Duodenal mucosa (tissue), 2 donors: ENCODE data around the gene ZNF236.
"Not testable (repeated sequence)": the region's sequence is repeated elsewhere in the genome, so short reads cannot be mapped to it uniquely, and the experiment has no call there.

Experiments
- H3K27ac ChIP-seq: one replicate; pipeline ENCODE4 v1.7.0; 2013; ENCODE audit warnings: low read depth, low read length
- H3K27me3 ChIP-seq, 2 donors: one replicate each; pipeline ENCODE4 v1.7.0; 2013; ENCODE audit warnings: low read length in 2 of 2, control low read depth in 1 of 2; ENCODE audit not compliant: insufficient read depth in 2 of 2, control insufficient read depth in 1 of 2
- H3K36me3 ChIP-seq, 2 donors: one replicate each; pipeline ENCODE4 v1.7.0; 2013; ENCODE audit warnings: low read length in 2 of 2, control low read depth in 1 of 2; ENCODE audit not compliant: insufficient read depth in 2 of 2, control insufficient read depth in 1 of 2
- H3K4me1 ChIP-seq, 2 donors: one replicate each; pipeline ENCODE4 v1.7.0; 2013; ENCODE audit warnings: low read length in 2 of 2, control low read depth in 1 of 2; ENCODE audit not compliant: insufficient read depth in 2 of 2, control insufficient read depth in 1 of 2
- H3K4me3 ChIP-seq, 2 donors: one replicate each; pipeline ENCODE4 v1.7.0; 2013; ENCODE audit warnings: low read length in 2 of 2, low read depth in 1 of 2
- H3K9ac ChIP-seq, 2 donors: one replicate each; pipeline ENCODE4 v1.7.0; 2013; ENCODE audit warnings: low read length in 2 of 2, low read depth in 1 of 2
- H3K9me3 ChIP-seq, 2 donors: one replicate each; pipeline ENCODE4 v1.7.0; 2013; ENCODE audit warnings: low read length in 2 of 2, control low read depth in 1 of 2; ENCODE audit not compliant: control insufficient read depth in 1 of 2

Gene ZNF236

DNA sequence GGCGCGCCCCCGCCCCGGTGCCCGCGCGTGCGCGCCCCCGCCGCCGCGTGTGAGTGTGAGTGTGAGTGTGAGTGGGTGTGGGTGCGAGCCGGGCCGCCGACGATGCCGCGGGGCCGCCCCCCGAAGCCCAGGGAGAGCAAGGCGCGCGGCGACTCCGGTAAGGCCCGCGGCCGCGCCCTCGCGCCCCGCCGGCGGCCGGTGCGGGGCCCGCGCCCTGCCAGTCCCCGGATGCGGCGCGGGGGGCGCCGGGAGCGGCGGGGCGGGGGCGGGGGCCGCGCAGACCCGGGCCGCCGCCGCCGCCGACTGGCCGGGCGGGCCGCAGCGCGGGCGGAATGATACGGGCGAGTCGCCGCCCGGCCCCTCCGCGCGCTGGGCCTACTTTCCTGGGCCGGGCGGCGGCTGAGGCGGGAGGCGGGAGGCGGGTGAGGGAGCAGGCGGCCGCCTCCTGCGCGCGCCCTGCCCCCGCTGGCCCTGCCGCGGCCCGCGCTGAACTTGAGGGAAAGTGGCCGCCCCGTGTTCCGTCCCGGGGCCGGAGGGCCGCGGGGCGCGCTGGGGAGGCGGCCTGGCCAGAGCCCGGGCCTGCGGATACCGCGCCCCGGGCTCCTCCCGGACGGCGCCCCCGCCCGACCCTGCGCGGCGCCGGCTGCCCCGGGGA lies at the start of gene ZNF236:
Gene ZNF236, plus strand, starts transcription at position 52 of the 655 bp plus-strand sequence. Its CDS starts 51 bp downstream, at position 103.
- H3K4me3 ChIP-seq: peak within 1 kb of the TSS; percentile 97
- H3K27me3 ChIP-seq: no peaks in the 10 kb centered on the region
- H3K9ac ChIP-seq: peak within 1 kb of the TSS; percentile 98 to 99
- H3K27ac ChIP-seq: peak within 1 kb of the TSS; percentile 95
- H3K9me3 ChIP-seq: no peaks in the 10 kb centered on the region
- H3K36me3 ChIP-seq: peaks cover 0 to 4% of the 10 kb centered on the region in 2 donors
- H3K4me1 ChIP-seq: peaks cover 22 to 26% of the 10 kb centered on the region in 2 donors

DNA sequence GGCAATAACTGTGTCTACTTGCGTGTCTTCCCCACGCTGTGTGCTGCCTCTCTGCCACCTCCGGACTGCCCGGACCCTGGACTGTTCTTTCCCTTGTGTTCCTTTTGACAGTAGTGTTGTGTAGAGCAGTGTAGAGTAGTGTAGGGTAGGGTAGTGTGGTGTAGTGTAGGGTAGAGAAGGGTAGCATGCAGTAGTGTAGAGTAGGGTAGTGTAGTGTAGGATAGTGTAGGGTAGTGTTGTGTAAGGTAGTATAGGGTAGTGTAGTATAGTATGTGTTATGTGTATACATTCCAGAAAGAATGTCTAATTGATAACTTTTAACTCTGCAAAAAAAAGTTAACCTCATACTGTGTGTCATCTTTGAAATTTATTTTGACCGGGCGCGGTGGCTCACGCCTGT lies 49.7 kb upstream of the ZNF236 start:
- H3K9ac ChIP-seq: no peak overlapping the region
- no peak overlapping the region for H3K4me3 ChIP-seq
- peaks cover 0 to 6% of the 10 kb centered on the region in 2 donors for H3K27me3 ChIP-seq
- H3K9me3 ChIP-seq: no peaks in the 10 kb centered on the region
- no peak overlapping the region for H3K27ac ChIP-seq
- no peaks in the 10 kb centered on the region for H3K36me3 ChIP-seq
- no peaks in the 10 kb centered on the region for H3K4me1 ChIP-seq

DNA sequence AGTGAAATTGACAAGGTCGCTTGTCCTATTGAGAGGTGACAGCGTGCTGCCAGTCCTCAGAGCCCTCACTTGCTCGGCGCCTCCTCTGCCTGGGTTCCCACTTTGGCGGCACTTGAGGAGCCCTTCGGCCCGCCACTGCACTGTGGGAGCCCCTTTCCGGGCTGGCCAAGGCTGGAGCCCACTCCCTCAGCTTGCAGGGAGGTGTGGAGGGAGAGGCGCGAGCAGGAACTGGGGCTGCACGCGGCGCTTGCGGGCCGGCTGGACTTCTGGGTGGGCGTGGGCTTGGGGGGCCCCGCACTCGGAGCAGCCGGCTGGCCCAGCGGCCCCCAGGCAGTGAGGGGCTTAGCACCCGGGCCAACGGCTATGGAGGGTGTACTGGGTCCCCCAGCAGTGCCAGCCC lies 45.3 kb upstream of the ZNF236 start:
- not testable (repeated sequence) for H3K9me3 ChIP-seq, H3K36me3 ChIP-seq, H3K9ac ChIP-seq, H3K4me1 ChIP-seq, H3K27ac ChIP-seq, H3K4me3 ChIP-seq, H3K27me3 ChIP-seq

DNA sequence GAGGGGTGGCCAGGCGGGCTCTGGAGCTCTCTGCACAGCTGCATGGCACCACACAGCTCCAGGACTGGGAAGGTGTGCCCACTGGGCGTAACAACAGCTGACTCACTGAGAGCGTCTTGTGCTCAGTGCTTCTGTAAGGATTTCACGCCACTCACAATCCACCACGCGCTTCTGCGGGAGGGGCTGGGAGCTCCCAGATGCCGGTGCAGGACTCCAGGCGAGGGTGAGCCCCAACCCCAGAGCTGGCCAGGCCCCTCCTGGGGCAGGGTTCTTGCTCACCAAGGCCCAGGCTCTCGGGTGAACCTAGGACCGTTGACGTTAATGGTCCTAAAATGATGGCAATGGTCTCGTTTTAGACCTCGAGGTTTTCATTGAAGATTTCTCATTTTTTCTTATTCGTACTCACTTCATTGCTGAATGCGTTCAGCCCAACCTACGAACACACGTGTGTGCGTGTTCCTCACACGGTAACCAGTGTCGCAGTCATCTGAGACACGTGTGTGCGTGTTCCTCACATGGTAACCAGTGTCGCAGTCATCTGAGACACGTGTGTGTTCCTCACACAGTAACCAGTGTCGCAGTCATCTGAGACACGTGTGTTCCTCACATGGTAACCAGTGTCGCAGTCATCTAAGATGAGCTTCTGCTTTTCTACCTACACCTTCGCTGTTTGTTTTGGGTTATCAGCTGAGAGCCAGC lies 38.4 kb upstream of the ZNF236 start:
- no peak overlapping the region for H3K4me3 ChIP-seq

DNA sequence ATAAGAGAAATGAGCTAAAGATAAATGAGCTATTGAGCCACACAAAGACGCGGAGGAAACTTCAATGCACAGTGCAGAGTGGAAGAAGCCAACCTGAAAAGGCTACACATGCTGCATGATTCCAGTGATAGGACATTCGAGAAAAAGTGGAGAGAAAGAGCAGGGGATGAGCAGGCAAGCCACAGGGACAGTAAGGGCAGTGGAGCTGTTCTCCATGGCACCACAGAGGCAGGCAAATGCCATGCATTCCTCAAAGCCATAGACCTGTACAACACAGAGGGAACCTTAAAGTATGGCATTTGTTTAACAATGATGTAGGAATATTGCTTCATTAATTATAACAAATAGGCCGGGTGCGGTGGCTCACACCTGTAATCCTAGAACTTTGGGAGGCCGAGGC lies 36.5 kb upstream of the ZNF236 start:
- peaks cover 0 to 2% of the 10 kb centered on the region in 2 donors for H3K9me3 ChIP-seq
- no peaks in the 10 kb centered on the region for H3K36me3 ChIP-seq
- no peak overlapping the region for H3K9ac ChIP-seq
- no peak overlapping the region for H3K27ac ChIP-seq
- no peak overlapping the region for H3K4me3 ChIP-seq
- H3K27me3 ChIP-seq: peaks cover 0 to 2% of the 10 kb centered on the region in 2 donors
- H3K4me1 ChIP-seq: no peaks in the 10 kb centered on the region

More for the DNA sequence above, 38.4 kb upstream of the ZNF236 start:
- Histone ChIP-seq H3K4me1 (no peaks in the 10 kb centered on the region), H3K9ac (no peak overlapping the region), H3K27me3 (peaks cover 0 to 2% of the 10 kb centered on the region in 2 donors), H3K27ac (no peak overlapping the region), H3K9me3 (no peaks in the 10 kb centered on the region), H3K36me3 (no peaks in the 10 kb centered on the region)

DNA sequence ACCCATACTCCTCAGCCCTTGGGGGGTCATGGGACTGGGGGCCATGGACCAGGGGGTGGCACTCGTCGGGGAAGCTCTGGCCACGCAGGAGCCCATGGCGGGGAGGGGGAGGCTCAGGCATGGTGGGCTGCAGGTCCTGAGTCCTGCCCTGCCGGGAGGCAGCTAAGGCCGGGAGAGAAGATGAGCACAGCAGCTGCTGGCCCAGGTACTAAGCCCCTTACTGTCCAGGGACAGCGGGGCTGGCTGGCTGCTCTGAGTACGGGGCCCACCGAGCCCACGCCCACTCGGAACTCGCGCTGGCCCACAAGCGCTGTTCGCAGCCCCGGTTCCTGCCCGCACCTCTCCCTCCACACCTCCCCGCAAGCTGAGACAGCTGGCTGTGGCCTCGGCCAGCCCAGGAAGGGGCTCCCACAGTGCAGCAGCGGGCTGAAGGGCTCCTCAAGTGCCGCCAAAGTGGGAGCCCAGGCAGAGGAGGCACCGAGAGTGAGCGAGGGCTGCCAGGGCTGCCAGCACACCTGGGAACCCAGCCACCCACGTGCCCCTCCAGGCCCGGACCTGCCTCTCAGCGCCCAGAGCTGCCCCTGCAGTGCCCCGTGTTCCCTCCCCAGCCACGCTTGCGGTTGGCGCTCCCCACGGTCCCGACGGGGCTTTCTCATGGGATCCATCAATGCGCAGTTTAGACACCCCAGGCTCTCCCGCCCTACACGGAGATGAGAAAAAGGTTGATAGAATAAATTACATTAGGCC lies 33.6 kb upstream of the ZNF236 start:
- Histone ChIP-seq H3K36me3 (no peaks in the 10 kb centered on the region), H3K27me3 (no peaks in the 10 kb centered on the region), H3K4me1 (no peaks in the 10 kb centered on the region), H3K9ac (no peak overlapping the region), H3K9me3 (peaks cover 8 to 15% of the 10 kb centered on the region in 2 donors), H3K4me3 (no peak overlapping the region), H3K27ac (no peak overlapping the region)

DNA sequence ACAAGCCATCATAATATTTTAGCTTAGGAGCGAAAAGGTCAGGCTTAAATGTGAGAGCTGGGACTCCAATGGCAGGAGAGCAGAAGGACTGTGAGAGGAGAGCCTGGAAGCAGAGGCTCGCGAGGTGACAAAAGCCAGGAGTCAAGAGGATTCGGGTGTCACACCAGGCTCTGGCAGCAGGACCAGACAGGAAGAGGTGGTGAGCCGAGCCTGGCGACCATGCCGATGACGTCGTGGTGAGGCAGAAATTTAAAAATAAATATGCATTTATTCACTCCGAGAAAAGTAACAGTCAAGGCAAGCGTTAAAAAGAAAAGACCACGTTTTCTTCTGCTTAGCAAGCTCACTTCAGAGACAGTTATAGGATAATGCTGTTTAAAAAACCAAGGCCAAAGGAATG lies 31.3 kb upstream of the ZNF236 start:
- Histone ChIP-seq H3K4me1 (no peaks in the 10 kb centered on the region), H3K9me3 (peaks cover 8 to 19% of the 10 kb centered on the region in 2 donors), H3K4me3 (no peak overlapping the region), H3K36me3 (no peaks in the 10 kb centered on the region), H3K27ac (no peak overlapping the region), H3K9ac (no peak overlapping the region), H3K27me3 (no peaks in the 10 kb centered on the region)

DNA sequence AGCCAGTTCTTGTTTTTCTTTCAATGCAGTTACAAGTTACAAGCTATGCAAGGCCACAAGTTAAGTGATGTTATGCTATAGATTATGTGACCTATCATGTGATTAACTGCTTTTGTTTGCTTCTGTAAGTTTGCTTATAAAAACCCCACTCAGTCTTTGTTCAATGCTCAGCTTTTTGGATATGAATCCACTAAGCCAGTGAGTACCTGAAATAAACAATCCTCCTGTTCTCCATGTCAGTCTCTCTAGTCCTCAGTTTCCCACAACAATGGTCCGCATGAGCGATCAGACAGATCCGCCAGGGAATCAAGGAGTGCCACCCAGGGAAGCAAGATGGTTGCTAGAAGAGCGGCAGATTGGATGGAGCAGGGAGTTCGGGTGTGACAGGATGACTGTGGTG lies 30.7 kb upstream of the ZNF236 start:
- Histone ChIP-seq H3K9me3 (peaks cover 8 to 19% of the 10 kb centered on the region in 2 donors), H3K36me3 (no peaks in the 10 kb centered on the region), H3K4me3 (no peak overlapping the region), H3K27me3 (no peaks in the 10 kb centered on the region), H3K4me1 (no peaks in the 10 kb centered on the region), H3K9ac (no peak overlapping the region), H3K27ac (no peak overlapping the region)

DNA sequence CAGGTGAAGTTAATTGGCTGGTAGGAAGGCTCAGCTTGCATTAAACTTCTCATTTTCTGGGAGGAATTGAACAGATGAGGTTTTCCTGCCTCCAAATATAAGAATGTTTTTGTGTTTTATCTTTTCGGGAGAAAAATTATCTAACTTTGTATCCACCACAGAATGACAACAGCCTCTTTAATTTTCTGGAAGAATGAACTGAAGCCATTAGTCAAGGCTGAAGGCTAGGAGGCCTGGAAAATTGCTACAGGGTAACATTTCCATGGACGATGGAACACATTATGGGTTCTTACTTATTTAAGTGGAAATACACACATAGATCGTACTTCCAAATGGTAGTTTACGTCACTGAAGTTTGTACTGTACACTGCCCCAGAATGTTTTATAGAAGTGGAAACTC lies 28.0 kb upstream of the ZNF236 start:
- Histone ChIP-seq H3K36me3 (no peaks in the 10 kb centered on the region), H3K9ac (no peak overlapping the region), H3K9me3 (peaks cover 8 to 19% of the 10 kb centered on the region in 2 donors), H3K27me3 (no peaks in the 10 kb centered on the region), H3K4me1 (no peaks in the 10 kb centered on the region), H3K27ac (no peak overlapping the region), H3K4me3 (no peak overlapping the region)
